ENCODE results near the gene OTUB1. TPM values are rescaled to one million over a fixed set of nuclear protein-coding genes. Genes with fewer than 3 reads are reported as not detected.

Gene OTUB1
- total and polyA plus RNA-seq, 2 of the 13 experiments (the other 11 are each of a cell fraction or from before 2014, with no cell fraction given), result 58.8 to 130 TPM

DNA sequence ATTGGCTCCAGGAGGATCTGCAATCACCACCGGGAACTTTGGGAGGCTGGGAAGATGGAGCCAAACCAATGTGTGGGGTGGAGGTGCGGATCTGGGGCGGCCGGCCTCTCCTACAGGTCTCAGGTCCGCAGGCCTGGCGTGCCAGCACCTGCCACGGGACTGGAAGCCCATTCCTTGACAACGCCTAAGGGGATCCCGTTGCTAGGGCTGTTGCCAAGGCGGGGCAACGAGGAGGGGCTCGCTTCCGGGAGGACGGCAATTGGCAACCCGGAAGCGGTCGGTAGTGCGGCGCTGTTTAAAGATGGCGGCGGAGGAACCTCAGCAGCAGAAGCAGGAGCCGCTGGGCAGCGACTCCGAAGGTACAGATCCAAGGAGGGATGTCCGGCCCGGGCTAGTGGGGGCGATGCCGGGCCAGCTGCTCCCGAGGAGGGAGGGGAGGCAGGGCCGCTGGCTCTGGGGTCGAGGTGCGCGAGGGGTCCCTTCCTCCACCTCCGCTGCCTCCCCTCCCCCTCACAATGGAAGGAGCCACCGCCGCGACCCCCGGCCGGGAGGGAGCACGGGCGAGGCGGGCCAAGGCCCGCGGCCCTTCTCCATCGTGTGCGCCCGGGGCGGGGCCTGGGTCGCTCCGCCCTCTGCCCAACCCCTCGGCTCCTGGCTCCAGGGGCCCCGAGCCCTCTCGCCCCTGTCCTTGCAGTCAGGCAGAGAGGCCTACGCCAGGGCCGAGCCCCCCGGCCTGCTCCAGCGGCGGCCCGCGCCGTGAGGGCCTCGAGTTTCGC, at the start of gene OTUB1 (continued):
- TF ChIP-seq, protein P1, sequence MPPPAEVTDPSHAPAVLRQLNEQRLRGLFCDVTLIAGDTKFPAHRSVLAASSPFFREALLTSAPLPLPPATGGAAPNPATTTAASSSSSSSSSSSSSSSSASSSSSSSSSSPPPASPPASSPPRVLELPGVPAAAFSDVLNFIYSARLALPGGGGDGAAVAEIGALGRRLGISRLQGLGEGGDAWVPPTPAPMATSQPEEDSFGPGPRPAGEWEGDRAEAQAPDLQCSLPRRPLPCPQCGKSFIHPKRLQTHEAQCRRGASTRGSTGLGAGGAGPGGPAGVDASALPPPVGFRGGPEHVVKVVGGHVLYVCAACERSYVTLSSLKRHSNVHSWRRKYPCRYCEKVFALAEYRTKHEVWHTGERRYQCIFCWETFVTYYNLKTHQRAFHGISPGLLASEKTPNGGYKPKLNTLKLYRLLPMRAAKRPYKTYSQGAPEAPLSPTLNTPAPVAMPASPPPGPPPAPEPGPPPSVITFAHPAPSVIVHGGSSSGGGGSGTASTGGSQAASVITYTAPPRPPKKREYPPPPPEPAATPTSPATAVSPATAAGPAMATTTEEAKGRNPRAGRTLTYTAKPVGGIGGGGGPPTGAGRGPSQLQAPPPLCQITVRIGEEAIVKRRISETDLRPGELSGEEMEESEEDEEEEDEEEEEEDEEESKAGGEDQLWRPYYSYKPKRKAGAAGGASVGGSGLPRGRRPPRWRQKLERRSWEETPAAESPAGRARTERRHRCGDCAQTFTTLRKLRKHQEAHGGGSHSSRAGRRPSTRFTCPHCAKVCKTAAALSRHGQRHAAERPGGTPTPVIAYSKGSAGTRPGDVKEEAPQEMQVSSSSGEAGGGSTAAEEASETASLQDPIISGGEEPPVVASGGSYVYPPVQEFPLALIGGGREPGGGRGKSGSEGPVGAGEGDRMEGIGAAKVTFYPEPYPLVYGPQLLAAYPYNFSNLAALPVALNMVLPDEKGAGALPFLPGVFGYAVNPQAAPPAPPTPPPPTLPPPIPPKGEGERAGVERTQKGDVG (CRISPR knock-in tag; IDR thresholded peaks at IDR 0.05; ENCODE audit: borderline replicate concordance), result no peak
- TF ChIP-seq, protein P2, sequence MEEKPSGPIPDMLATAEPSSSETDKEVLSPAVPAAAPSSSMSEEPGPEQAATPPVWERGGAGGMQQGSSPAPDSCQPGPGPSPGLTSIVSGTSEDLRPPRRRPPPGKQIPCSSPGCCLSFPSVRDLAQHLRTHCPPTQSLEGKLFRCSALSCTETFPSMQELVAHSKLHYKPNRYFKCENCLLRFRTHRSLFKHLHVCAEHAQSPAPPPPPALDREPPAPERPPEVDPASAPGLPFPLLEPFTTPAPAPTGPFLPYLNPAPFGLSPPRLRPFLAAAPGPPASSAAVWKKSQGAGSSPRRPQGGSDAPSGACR (CRISPR knock-in tag; IDR thresholded peaks at IDR 0.05), result peak; percentile 22; the same call in 1 of the 2 replicates
- TF ChIP-seq NBN (conservative IDR thresholded peaks at IDR 0.05), result no peak
- TF ChIP-seq HIVEP1 (CRISPR knock-in tag; IDR thresholded peaks at IDR 0.05), result 0 out of 2 replicates have a peak, but pooled peaks have one; percentile 19
- 0 out of 2 replicates have a peak, but pooled peaks have one; percentile 48 for TF ChIP-seq ZNF761 (CRISPR knock-in tag; conservative IDR thresholded peaks at IDR 0.05)
- no peak for TF ChIP-seq ZSCAN20 (CRISPR knock-in tag; IDR thresholded peaks at IDR 0.05; ENCODE audit: borderline replicate concordance)
- TF ChIP-seq, protein P3, sequence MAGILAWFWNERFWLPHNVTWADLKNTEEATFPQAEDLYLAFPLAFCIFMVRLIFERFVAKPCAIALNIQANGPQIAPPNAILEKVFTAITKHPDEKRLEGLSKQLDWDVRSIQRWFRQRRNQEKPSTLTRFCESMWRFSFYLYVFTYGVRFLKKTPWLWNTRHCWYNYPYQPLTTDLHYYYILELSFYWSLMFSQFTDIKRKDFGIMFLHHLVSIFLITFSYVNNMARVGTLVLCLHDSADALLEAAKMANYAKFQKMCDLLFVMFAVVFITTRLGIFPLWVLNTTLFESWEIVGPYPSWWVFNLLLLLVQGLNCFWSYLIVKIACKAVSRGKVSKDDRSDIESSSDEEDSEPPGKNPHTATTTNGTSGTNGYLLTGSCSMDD (CRISPR knock-in tag; IDR thresholded peaks at IDR 0.05), result no peak
- peak; percentile 74; the same call in 1 of the 2 replicates for TF ChIP-seq ZBTB3 (CRISPR knock-in tag; IDR thresholded peaks at IDR 0.05; ENCODE audit: borderline replicate concordance, low read depth)
- TF ChIP-seq, protein P4, sequence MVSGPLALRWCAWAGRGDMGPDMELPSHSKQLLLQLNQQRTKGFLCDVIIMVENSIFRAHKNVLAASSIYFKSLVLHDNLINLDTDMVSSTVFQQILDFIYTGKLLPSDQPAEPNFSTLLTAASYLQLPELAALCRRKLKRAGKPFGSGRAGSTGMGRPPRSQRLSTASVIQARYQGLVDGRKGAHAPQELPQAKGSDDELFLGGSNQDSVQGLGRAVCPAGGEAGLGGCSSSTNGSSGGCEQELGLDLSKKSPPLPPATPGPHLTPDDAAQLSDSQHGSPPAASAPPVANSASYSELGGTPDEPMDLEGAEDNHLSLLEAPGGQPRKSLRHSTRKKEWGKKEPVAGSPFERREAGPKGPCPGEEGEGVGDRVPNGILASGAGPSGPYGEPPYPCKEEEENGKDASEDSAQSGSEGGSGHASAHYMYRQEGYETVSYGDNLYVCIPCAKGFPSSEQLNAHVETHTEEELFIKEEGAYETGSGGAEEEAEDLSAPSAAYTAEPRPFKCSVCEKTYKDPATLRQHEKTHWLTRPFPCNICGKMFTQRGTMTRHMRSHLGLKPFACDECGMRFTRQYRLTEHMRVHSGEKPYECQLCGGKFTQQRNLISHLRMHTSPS (CRISPR knock-in tag; IDR thresholded peaks at IDR 0.05; ENCODE audit: low read depth), result no peak
- no peak for TF ChIP-seq ZMYM3 (CRISPR knock-in tag; IDR thresholded peaks at IDR 0.05)
- no peak for TF ChIP-seq ZSCAN29 (CRISPR knock-in tag; conservative IDR thresholded peaks at IDR 0.05)
- TF ChIP-seq GRHL1 (CRISPR knock-in tag; conservative IDR thresholded peaks at IDR 0.05), result no peak
- no peak for TF ChIP-seq ZNF569 (CRISPR knock-in tag; IDR thresholded peaks at IDR 0.05; ENCODE audit: borderline replicate concordance)
- TF ChIP-seq HOXA5 (CRISPR knock-in tag; IDR thresholded peaks at IDR 0.05), result peak; percentile 92; the same call in 1 of the 2 replicates
- no peak for TF ChIP-seq TCF7L2 (IDR thresholded peaks at IDR 0.05; ENCODE audit: low read depth, low read length)
- TF ChIP-seq IRF9 (CRISPR knock-in tag; IDR thresholded peaks at IDR 0.05; ENCODE audit: borderline replicate concordance), result peak; percentile 94; the same call in 1 of the 2 replicates
- TF ChIP-seq SMARCC2 (IDR thresholded peaks at IDR 0.05), result no peak
- TF ChIP-seq ZNF136 (CRISPR knock-in tag; IDR thresholded peaks at IDR 0.05; ENCODE audit: low read depth), result no peak; the same call in 1 of the 2 replicates
